Neural cell (in vitro differentiated cells): Measurements from ENCODE around the gene IL25. TPM values are rescaled to one million over a fixed set of nuclear protein-coding genes. Genes with fewer than 3 reads are reported as not detected.

Source experiments
- H2AFZ ChIP-seq: fragments of 200-600, 300-800 bp; sonication (generic), shearing (Covaris generic); 2 replicates; pipeline ENCODE4 v1.6.0; 2014; ENCODE audit warnings: low read depth, mild to moderate bottlenecking, antibody characterized with exemption, low read length, moderate library complexity
- H3F3A ChIP-seq: fragments of 200-600 bp; shearing (Covaris generic); 2 replicates; pipeline ENCODE4 v1.6.1; 2016; ENCODE audit warnings: mild to moderate bottlenecking, moderate library complexity, mixed read lengths, antibody characterized with exemption, low read length; ENCODE audit not compliant: insufficient read depth, poor library complexity, severe bottlenecking
- H3K27ac ChIP-seq: fragments of 200-600, 300-800 bp; sonication (generic), shearing (Covaris generic); 2 replicates; pipeline ENCODE4 v1.5.1; 2014; ENCODE audit warnings: mild to moderate bottlenecking, low read length, moderate library complexity
- H3K27me3 ChIP-seq: fragments of 300-800, 200-600 bp; sonication (generic), shearing (Covaris generic); 2 replicates; pipeline ENCODE4 v1.6.0; 2014; ENCODE audit warnings: mild to moderate bottlenecking, low read depth, low read length, moderate library complexity; ENCODE audit not compliant: insufficient read depth
- H3K36me3 ChIP-seq: fragments of 300-800, 200-600 bp; sonication (generic), shearing (Covaris generic); 2 replicates; pipeline ENCODE4 v1.5.1; 2014; ENCODE audit warnings: mild to moderate bottlenecking, antibody characterized with exemption, low read length, moderate library complexity; ENCODE audit not compliant: insufficient read depth
- H3K4me2 ChIP-seq: fragments of 300-800, 200-600 bp; sonication (generic), shearing (Covaris generic); 2 replicates; pipeline ENCODE4 v1.6.0; 2014; ENCODE audit warnings: mild to moderate bottlenecking, low read length
- H3K4me3 ChIP-seq: fragments of 300-800, 200-600 bp; sonication (generic), shearing (Covaris generic); 2 replicates; pipeline ENCODE4 v1.5.1; 2014; ENCODE audit warnings: mild to moderate bottlenecking, low read length, moderate library complexity
- H3K79me2 ChIP-seq: fragments of 200-600 bp; shearing (Covaris generic); replicated peaks from 2 replicates; pipeline ENCODE4 v1.6.0; 2014; ENCODE audit warnings: mild to moderate bottlenecking, low read length, moderate library complexity; ENCODE audit not compliant: insufficient read depth
- H3K9ac ChIP-seq: fragments of 300-800, 200-600 bp; sonication (generic), shearing (Covaris generic); 2 replicates; pipeline ENCODE4 v1.6.1; 2016; ENCODE audit warnings: mild to moderate bottlenecking, low read length, mixed read lengths
- H3K9me2 ChIP-seq: fragments of 200-600 bp; shearing (Covaris generic); 2 replicates; pipeline ENCODE4 v1.6.1; 2016; ENCODE audit warnings: mild to moderate bottlenecking, low read length, mixed read lengths; ENCODE audit not compliant: insufficient read depth
- H3K9me3 ChIP-seq: fragments of 200-600, 300-800 bp; sonication (generic), shearing (Covaris generic); 2 replicates; pipeline ENCODE4 v1.6.1; 2016; ENCODE audit warnings: mild to moderate bottlenecking, mixed run types, low read length, moderate library complexity, mixed read lengths
- H4K20me1 ChIP-seq: fragments of 200-600 bp; shearing (Covaris generic); 2 replicates; pipeline ENCODE4 v1.6.1; 2016; ENCODE audit warnings: mild to moderate bottlenecking, mixed run types; ENCODE audit not compliant: insufficient read depth
- CTCF ChIP-seq: fragments of 450-650 bp; IDR thresholded peaks from 2 replicates; pipeline ENCODE4 v1.5.1; 2014; ENCODE audit warnings: antibody characterized with exemption, mild to moderate bottlenecking, moderate library complexity; ENCODE audit not compliant: poor library complexity, severe bottlenecking
- EP300 ChIP-seq: fragments of 450-650 bp; conservative IDR thresholded peaks from 2 replicates; pipeline ENCODE4 v1.6.1; 2014; ENCODE audit warnings: antibody characterized with exemption, mild to moderate bottlenecking, moderate library complexity; ENCODE audit not compliant: poor library complexity, severe bottlenecking
- EZH2 ChIP-seq: fragments of 200-600, 300-800 bp; shearing (Covaris generic), sonication (generic); IDR thresholded peaks from 2 replicates; pipeline ENCODE4 v1.6.1; 2014; ENCODE audit warnings: antibody characterized with exemption, low read length, borderline replicate concordance, mild to moderate bottlenecking; ENCODE audit not compliant: insufficient read depth, poor library complexity, severe bottlenecking
- MXI1 ChIP-seq: fragments of 450-650 bp; conservative IDR thresholded peaks from 2 replicates; pipeline ENCODE4 v1.6.1; 2014; ENCODE audit warnings: antibody characterized with exemption, mild to moderate bottlenecking; ENCODE audit not compliant: poor library complexity, severe bottlenecking
- RAD21 ChIP-seq: fragments of 450-650 bp; conservative IDR thresholded peaks from 2 replicates; pipeline ENCODE4 v1.6.1; 2014; ENCODE audit warnings: antibody characterized with exemption, mild to moderate bottlenecking, moderate library complexity
- REST ChIP-seq: IDR thresholded peaks from 2 replicates; pipeline ENCODE4 v1.6.1; 2012; ENCODE audit warnings: borderline replicate concordance
- SMC3 ChIP-seq: fragments of 450-650 bp; conservative IDR thresholded peaks from 2 replicates; pipeline ENCODE4 v1.6.1; 2014; ENCODE audit warnings: antibody characterized with exemption, mild to moderate bottlenecking, moderate library complexity; ENCODE audit not compliant: poor library complexity
- TAF1 ChIP-seq: IDR thresholded peaks from 2 replicates; pipeline ENCODE4 v1.6.1; 2012; ENCODE audit warnings: low read depth
- polyA plus RNA-seq: library from polyadenylated mRNA; depleted of rRNA; stranded (reverse); fragments of >200 nt; gene quantifications from 2 replicates; pipeline ENCODE4 v1.2.3, GENCODE V29; 2014

IL25 gene
- polyA plus RNA-seq, 1 donor from 2014 or later = not detected

GRCh38 chr14:23379366-23380196 lies 7.0 kb downstream of the IL25 start:
- Histone ChIP-seq H3K4me2 (no peak overlapping the region), H3K27me3 (no peaks in the 10 kb centered on the region), H3K9me3 (no peaks in the 10 kb centered on the region), H3K36me3 (no peaks in the 10 kb centered on the region), H3F3A (no peaks in the 10 kb centered on the region), H4K20me1 (no peaks in the 10 kb centered on the region), H3K27ac (no peak overlapping the region), H3K9ac (no peak overlapping the region), H3K4me3 (no peak overlapping the region), H3K9me2 (no peaks in the 10 kb centered on the region), H3K79me2 (no peaks in the 10 kb centered on the region), H2AFZ (no peak overlapping the region)
- TF ChIP-seq TAF1 = no peak
- TF ChIP-seq RAD21 = peak; percentile 21
- peak; percentile 37 for TF ChIP-seq CTCF

GRCh38 chr14:23380197-23380914 lies 7.7 kb downstream of the IL25 start:
- H3K79me2 ChIP-seq = no peaks in the 10 kb centered on the region
- H3F3A ChIP-seq = no peaks in the 10 kb centered on the region
- no peak overlapping the region for H3K27ac ChIP-seq
- TF ChIP-seq EP300 (no peak), CTCF (peak; percentile 4)
- no peaks in the 10 kb centered on the region for H3K9me3 ChIP-seq
- H3K36me3 ChIP-seq = no peaks in the 10 kb centered on the region
- H2AFZ ChIP-seq = no peak overlapping the region
- no peaks in the 10 kb centered on the region for H3K27me3 ChIP-seq
- H3K9me2 ChIP-seq = no peaks in the 10 kb centered on the region
- no peak overlapping the region for H3K9ac ChIP-seq
- H3K4me2 ChIP-seq = no peak overlapping the region
- no peak overlapping the region for H3K4me3 ChIP-seq
- no peaks in the 10 kb centered on the region for H4K20me1 ChIP-seq

- H4K20me1 ChIP-seq = no peaks in the 10 kb centered on the region
- no peak overlapping the region for H3K9ac ChIP-seq
- H3K9me3 ChIP-seq = no peaks in the 10 kb centered on the region
Measured at GRCh38 chr14:23380976-23381375, 8.4 kb downstream of the IL25 start.

More at GRCh38 chr14:23380976-23381375, 8.4 kb downstream of the IL25 start:
- Histone ChIP-seq H3K27ac (no peak overlapping the region), H3K27me3 (no peaks in the 10 kb centered on the region), H3K4me2 (no peak overlapping the region), H3K9me2 (no peaks in the 10 kb centered on the region), H2AFZ (no peak overlapping the region), H3K4me3 (no peak overlapping the region), H3K36me3 (no peaks in the 10 kb centered on the region), H3K79me2 (no peaks in the 10 kb centered on the region), H3F3A (no peaks in the 10 kb centered on the region)
- TF ChIP-seq MXI1 (no peak), EZH2 (no peak), CTCF (no peak), SMC3 (no peak), EP300 (no peak), RAD21 (no peak), REST (no peak)
